ENCODE data around the gene KANSL1L.

DNA sequence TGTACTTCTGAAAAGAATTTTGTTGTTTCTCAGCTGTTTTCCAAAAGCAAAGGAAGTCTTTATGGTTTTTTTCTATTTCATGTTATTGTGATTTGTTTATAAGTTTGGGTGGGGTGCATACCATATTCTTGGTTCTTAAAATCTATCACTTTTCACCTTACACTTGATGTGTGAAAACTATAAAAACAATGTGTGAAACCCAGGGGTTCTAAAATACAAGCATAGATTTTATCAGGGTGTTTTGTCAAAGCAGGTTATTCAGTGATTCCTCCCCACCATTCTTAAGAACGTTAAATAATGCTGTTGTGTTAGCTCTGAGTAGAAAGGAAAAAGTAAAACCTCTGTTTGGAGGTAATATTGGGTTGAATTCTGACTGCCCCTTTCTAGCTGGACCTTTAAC lies 151.1 kb downstream of the KANSL1L start:
- no peak for TF ChIP-seq CTCF (IDR thresholded peaks at IDR 0.05)
- TF ChIP-seq EP300 (IDR thresholded peaks at IDR 0.05) = no peak
- TF ChIP-seq POLR2AphosphoS5 (IDR thresholded peaks at IDR 0.05) = no peak
- no peak for TF ChIP-seq POLR2A (IDR thresholded peaks at IDR 0.05)
